Measurements from ENCODE around the gene TFE3. TPM values are rescaled to one million over a fixed set of nuclear protein-coding genes. Genes with fewer than 3 reads are reported as not detected.

The TFE3 gene, protein sequence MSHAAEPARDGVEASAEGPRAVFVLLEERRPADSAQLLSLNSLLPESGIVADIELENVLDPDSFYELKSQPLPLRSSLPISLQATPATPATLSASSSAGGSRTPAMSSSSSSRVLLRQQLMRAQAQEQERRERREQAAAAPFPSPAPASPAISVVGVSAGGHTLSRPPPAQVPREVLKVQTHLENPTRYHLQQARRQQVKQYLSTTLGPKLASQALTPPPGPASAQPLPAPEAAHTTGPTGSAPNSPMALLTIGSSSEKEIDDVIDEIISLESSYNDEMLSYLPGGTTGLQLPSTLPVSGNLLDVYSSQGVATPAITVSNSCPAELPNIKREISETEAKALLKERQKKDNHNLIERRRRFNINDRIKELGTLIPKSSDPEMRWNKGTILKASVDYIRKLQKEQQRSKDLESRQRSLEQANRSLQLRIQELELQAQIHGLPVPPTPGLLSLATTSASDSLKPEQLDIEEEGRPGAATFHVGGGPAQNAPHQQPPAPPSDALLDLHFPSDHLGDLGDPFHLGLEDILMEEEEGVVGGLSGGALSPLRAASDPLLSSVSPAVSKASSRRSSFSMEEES
- polyA plus RNA-seq (ENCODE audit: insufficient read length in 4 of 4), result 10 to 100 TPM; 26.9 to 39.1 (median 33.8) TPM

GRCh38 chrX:49043220-49043986, at the start of gene TFE3:
TSS of gene TFE3 (minus strand) at chrX:49043357. CDS start at chrX:49043226, 131 bp downstream.
- peak; percentile 82 to 96 (median 93) for DNase-seq (ENCODE audit: low read depth in 4 of 4, low spot score in 2 of 4)

DNA sequence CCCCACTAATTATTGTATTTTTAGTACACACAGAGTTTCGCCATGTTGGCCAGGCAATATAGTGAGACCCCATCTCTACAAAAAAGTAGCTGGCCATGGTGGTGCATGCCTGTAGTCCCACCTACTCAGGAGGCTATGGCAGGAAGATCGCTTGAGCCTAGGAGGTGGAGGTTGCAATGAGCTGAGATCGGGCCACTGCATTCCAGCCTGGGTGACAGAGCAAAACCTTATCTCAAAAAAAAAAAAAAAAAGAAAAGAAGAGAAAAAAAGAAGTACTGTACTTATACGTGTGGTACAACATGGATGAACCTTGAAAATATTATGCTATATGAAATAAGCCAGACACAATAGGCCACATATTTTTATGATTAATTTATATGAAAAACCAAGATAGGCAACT, 46.4 kb upstream of the TFE3 start:
- no peak for DNase-seq (ENCODE audit: low read depth in 4 of 4, low spot score in 2 of 4)

- DNase-seq (ENCODE audit: low read depth in 4 of 4, low spot score in 2 of 4), result no peak
These were observed 39.2 kb upstream of the TFE3 start for GRCh38 chrX:49082271-49082871.

- DNase-seq (ENCODE audit: low read depth in 4 of 4, low spot score in 2 of 4), result peak in 1 of 4 donors; percentile 45
These were observed 36.6 kb upstream of the TFE3 start, which contains the start of gene WDR45 for GRCh38 chrX:49079489-49080428. TSS of gene WDR45 (minus strand) at chrX:49079887. CDS start at chrX:49078095, 1,792 bp downstream.

GRCh38 chrX:49077941-49078340, 34.8 kb upstream of the TFE3 start:
- DNase-seq (ENCODE audit: low read depth in 4 of 4, low spot score in 2 of 4), result no peak

DNA sequence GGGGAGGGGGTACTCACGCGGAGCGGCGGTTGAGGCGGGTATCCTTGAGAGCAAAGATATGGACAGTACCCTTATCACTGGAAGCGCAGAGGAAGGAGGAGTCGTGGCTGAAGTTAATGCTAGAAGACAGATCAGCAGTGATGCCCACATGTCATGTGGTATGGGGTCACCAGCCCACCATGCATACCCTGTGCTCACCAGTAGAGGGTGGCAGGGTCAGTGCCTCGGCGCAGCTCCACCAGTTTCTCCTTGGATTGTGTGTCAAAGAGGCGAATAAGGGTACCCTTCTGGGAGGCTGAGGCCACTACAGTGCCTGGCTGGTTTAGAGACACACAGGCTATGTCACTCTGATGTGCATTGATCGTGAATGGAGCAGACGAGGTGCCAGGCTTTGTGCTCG, 32.2 kb upstream of the TFE3 start:
- no peak for DNase-seq (ENCODE audit: low read depth in 4 of 4, low spot score in 2 of 4)

DNA sequence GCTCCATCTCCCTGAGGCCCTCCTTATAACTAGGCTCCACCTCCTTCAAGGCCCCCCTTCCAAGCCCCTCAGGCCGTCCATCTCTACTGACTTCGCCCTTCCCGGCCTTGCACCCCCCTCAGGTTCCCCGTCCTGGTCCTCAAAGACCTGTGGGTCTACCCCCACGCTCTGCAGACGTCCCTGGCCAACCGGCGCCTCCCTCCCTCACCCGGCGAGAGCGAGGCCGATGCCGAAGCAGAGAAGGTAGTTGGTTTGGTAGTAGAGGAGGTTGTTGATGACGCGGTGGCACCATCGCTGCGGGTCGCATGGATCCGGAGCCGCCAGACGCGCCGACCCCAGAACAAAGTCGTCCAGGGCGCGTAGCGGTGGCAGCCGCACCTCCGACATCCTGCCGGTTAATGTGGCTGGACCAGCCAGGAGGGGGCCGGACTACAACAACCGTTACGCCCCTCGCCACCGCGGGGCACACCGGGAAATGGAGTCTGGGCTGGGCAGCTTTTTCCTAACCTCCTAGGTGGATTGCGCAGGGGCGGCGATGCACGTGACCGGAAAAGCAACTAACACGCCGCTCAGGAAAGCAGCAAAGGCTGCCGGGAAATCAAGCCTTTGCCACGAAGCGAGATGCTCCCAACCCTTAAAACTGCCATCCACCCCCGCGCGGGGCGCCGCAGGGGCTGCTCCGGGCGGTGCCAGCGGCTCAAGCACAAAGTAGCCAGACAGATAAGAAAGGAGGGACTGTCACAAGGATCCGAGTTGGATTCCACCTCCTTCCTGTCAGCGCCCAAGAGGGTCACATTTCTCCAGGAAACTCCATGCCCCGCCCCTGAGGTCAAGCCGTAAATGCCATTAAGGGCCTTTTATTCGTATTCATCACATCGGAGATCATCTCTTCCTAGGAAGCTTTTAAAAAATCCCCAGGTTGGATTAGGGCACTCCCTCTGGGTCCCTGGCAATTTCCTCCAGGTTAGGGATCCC, 30.7 kb upstream of the TFE3 start, which contains the start of gene PRAF2:
TSS of gene PRAF2 (minus strand) at position 402 of the 975 bp plus-strand sequence. CDS start at position 387, 15 bp downstream.
- DNase-seq (ENCODE audit: low read depth in 4 of 4, low spot score in 2 of 4), result peak in 3 of 4 donors; percentile 52 to 84 (median 77)

DNA sequence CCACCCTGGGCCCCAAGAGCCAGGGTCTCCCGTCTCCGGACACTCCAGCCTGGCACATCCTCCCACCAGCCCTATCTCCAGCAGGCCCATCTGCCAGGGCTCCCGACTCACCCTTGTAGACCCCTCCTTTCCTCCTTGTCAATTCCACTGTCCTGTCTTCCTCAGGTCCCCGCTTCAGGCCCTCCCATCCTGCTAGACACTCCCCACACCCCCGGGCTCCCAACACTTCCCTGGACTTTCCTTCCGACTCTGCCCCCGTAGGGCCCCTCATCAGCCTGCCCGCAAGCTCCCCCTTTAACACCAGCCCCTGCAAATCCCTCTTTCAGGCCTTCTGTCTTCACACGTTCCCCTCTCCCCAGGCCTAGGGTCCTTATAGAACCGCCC, 29.5 kb upstream of the TFE3 start:
- no peak for DNase-seq (ENCODE audit: low read depth in 4 of 4, low spot score in 2 of 4)

- DNase-seq (ENCODE audit: low read depth in 4 of 4, low spot score in 2 of 4), result peak in 2 of 4 donors; percentile 50 to 54
These were observed 28.9 kb upstream of the TFE3 start for GRCh38 chrX:49071877-49072711.

DNA sequence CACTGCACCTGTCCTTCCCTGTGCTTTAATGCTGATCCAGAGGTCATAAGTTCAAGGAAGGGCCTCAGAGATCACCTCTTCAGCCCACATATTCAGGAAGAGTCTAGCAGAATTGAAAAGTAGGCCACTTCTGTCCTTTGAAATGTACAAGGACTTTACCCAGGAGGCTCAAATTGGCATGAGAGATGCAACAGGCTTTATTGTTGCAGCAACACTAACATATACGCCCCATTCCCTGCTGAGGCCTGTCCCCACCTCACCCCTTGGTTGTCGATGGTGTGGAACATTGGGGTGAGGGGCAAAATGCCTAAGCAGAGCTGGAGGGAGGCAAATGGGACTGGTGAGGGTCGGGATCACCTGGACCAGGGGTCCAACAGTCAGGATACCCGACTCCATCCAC, 27.8 kb upstream of the TFE3 start:
- no peak for DNase-seq (ENCODE audit: low read depth in 4 of 4, low spot score in 2 of 4)

DNA sequence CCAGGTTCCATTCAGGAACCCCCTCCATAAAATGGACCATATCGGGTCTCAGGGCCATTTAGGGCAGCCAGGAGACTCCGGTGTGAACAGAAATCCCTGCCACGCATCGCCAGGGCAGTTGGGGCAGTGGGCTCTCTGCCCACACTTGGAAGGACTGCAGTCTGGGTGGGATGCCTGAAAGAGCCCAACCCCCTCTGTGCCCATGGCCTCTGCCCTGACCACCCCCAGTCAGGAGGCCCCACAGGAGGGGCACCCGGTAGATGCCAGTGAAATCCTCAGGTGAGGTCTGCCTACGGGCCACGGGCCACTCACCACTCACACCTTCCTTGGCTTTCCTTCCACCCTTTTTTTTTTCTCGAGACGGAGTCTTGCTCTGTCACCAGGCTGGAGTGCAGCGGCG, 25.9 kb upstream of the TFE3 start:
- no peak for DNase-seq (ENCODE audit: low read depth in 4 of 4, low spot score in 2 of 4)

- DNase-seq (ENCODE audit: low read depth in 4 of 4, low spot score in 2 of 4), result no peak
These were observed 24.3 kb upstream of the TFE3 start for GRCh38 chrX:49067285-49068120.

DNA sequence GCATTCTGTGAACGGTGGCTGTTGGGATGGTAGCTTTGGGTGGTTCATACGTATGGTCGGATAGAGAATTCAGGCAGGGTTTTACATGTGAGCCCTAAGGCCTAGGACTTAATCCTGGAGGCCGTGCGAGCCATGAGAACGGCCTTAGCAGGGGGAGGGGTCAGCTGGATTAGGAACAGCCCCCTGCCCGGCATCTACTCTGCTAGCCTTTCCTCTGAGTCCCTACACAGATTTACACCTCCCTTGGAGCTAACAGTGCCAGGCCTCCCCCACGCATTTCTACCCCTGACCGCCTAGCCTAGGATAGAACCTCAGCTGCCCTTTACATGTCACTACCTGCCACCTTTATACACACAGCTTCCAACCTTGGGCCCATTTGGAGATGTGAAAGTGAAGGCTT, 23.5 kb upstream of the TFE3 start:
- no peak for DNase-seq (ENCODE audit: low read depth in 4 of 4, low spot score in 2 of 4)

- no peak for DNase-seq (ENCODE audit: low read depth in 4 of 4, low spot score in 2 of 4)
These were observed 23.1 kb upstream of the TFE3 start for GRCh38 chrX:49066278-49066677.

DNA sequence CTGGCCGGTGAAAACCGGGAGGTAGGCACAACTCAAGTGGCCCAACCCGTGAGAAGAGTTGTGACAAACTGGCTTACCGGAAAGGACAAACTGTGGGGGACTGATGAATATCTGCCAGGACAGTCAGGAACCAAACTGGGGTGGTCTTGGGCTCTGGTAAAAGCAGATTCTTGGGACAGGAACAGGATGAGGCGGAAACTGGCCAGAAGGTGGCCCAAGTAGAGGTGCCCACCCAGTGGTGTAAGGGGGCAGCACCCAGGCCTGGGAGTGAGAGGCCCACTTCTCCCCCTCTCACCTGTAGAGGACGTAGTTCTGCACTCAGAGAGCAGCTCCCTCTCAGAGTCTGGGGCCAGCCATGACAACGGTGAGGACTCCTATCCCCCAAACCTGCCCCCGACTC, 21.6 kb upstream of the TFE3 start:
- DNase-seq (ENCODE audit: low read depth in 4 of 4, low spot score in 2 of 4), result no peak

- DNase-seq (ENCODE audit: low read depth in 4 of 4, low spot score in 2 of 4), result no peak
These were observed 21.1 kb upstream of the TFE3 start for GRCh38 chrX:49064303-49064702.

DNA sequence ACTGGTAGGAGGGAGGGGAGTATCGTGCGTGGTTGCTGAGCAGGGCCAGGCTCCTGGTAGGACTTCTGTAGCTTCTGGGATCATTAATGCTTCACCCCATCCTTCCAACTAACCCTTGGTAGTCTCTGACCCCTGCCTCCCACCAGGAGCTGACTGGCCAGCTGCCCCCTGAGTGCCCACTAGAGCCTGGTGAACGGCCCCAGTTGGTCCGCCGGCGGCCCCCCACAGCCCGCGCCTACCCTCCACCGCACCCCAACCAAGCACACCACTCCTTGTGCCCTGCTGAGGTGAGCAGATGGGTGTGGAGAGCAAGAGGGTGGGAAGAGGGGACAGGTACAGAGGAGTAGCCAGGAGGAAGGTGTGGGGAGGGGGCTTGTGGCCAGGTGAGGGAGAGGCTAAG, 20.6 kb upstream of the TFE3 start:
- DNase-seq (ENCODE audit: low read depth in 4 of 4, low spot score in 2 of 4), result no peak

All from left renal cortex interstitium (tissue), 4 donors.